Mesothelial cell of epicardium (in vitro differentiated cells): ENCODE measurements around the gene S100A3. TPM values are rescaled to one million over a fixed set of nuclear protein-coding genes. Genes with fewer than 3 reads are reported as not detected.

Source experiments
- DNase-seq, 2 experiments: peaks; one replicate each; pipeline ENCODE4 v3.0.0; 2021; ENCODE audit warnings: low spot score in 2 of 2; ENCODE audit not compliant: unreplicated experiment in 2 of 2
- H3K27ac Mint-ChIP-seq: 2 replicates; pipeline ENCODE4 v1.8.0; 2021; ENCODE audit warnings: mixed read lengths
- H3K27me3 Mint-ChIP-seq: 2 replicates; pipeline ENCODE4 v1.8.0; 2021; ENCODE audit warnings: low read depth, mixed read lengths
- H3K36me3 Mint-ChIP-seq: 2 replicates; pipeline ENCODE4 v1.8.0; 2021; ENCODE audit warnings: mixed read lengths
- H3K4me1 Mint-ChIP-seq: 2 replicates; pipeline ENCODE4 v1.8.0; 2021; ENCODE audit warnings: mixed read lengths
- H3K4me3 Mint-ChIP-seq: 2 replicates; pipeline ENCODE4 v1.8.0; 2021; ENCODE audit warnings: mild to moderate bottlenecking, moderate library complexity, mixed read lengths
- H3K9me3 Mint-ChIP-seq: 2 replicates; pipeline ENCODE4 v1.8.0; 2021; ENCODE audit warnings: mixed read lengths
- CTCF ChIP-seq: fragments of 200-600 bp; sonication (generic); IDR thresholded peaks from one replicate; pipeline ENCODE4 v1.5.0; 2021; ENCODE audit warnings: antibody characterized with exemption; ENCODE audit not compliant: unreplicated experiment
- total RNA-seq: library from RNA; stranded (reverse); gene quantifications from 3 replicates; pipeline ENCODE4 v1.2.1, GENCODE V29; 2021

Gene S100A3
- total RNA-seq, 1 donor from 2014 or later, result not detected

DNA sequence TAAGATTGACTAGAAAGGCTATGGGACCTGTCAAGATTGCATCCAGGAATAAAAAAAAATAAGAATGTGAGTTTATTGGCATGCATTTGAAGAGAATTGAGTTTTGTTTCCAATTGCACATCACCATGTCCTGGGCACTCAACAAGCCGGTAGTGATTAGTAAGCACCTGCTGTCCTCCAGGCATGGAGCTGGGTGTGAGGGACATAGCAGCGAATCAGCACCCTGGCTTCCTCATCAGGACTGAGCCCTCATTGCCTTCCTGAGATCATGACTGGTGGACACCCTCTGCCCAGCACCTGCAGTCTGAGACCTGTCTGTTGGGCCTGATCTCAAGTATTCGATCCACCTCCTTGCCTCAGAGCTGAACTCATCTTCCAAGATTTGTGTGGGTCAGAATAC, 40.0 kb downstream of the S100A3 start:
- Mint-ChIP-seq H3K36me3 (no peaks in the 10 kb centered on the region), H3K9me3 (no peaks in the 10 kb centered on the region), H3K27ac (no peak overlapping the region), H3K4me3 (no peak overlapping the region), H3K4me1 (peaks cover 22% of the 10 kb centered on the region), H3K27me3 (no peaks in the 10 kb centered on the region)
- TF ChIP-seq CTCF, result no peak
- no peak for DNase-seq

DNA sequence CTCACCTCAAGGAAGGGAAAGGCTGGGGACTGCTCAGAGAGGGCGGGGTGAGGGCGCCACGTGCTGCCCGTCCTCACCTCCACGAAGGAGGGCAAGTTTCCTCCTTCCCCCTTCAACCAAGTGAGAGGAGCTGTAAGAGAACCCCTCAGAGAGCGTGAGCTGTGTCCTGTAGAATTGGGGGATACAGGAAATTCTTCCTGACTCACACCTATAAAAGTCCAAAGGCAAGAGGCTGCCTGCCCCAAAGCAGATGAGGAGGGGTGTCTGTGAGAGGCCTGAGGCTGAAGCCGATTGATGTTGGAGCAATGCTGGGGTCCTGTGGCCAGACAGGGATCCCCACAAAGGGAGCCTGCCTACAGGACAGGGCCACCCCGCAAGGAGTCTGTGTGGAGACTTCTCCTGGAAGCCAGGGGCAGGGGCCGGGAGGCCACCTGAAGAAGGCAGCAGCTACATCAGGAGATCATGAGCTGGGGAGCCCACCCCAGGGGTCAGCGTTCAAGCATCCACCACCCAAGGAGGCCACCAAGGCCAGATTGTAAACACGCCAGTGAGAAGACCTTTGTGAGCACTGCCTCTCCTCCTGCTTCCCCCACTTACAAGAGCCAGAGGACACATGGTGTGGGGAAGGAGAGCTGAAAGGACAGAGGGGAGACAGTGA, 41.0 kb downstream of the S100A3 start:
- DNase-seq, result no peak
- H3K4me3 Mint-ChIP-seq, result no peak overlapping the region
- H3K27me3 Mint-ChIP-seq, result no peaks in the 10 kb centered on the region
- no peak overlapping the region for H3K27ac Mint-ChIP-seq
- no peaks in the 10 kb centered on the region for H3K9me3 Mint-ChIP-seq
- H3K4me1 Mint-ChIP-seq, result peaks cover 22% of the 10 kb centered on the region
- H3K36me3 Mint-ChIP-seq, result no peaks in the 10 kb centered on the region
- no peak for TF ChIP-seq CTCF

DNA sequence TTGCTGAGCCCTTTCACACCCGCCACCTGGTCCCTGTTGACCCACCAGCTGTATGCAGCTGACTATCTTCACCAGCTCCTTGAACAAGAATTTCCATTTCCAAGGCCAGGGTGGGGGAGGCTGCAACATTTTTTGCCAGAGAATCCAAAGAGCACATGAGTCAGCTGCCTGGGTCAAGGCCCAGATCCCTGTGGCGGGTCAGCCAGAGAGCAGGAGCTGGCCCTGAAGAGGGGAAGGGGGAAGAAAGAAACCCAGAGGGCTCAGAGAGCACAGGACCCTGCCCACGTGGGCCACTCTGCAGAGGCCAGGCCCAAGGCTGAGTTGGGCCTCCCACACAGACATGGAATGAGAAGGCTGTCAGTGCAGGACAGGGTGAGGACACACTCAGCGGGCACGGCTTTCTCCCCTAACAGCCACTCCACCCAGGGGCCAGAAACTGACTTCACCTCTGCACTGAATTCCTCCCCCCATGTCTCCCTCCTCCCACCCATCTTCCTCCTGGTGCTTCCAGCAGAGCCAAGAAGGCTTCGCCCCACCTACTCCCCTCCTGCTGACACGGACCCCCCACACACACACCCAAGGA, 42.1 kb downstream of the S100A3 start:
- peaks cover 22% of the 10 kb centered on the region for H3K4me1 Mint-ChIP-seq
- H3K27me3 Mint-ChIP-seq, result no peaks in the 10 kb centered on the region
- TF ChIP-seq CTCF, result no peak
- no peak for DNase-seq
- no peaks in the 10 kb centered on the region for H3K36me3 Mint-ChIP-seq
- peak overlapping the region; percentile 87 for H3K27ac Mint-ChIP-seq
- no peak overlapping the region for H3K4me3 Mint-ChIP-seq
- no peaks in the 10 kb centered on the region for H3K9me3 Mint-ChIP-seq

GRCh38 chr1:153506386-153506785, 42.7 kb downstream of the S100A3 start:
- Mint-ChIP-seq H3K4me1 (peaks cover 22% of the 10 kb centered on the region), H3K27me3 (no peaks in the 10 kb centered on the region), H3K4me3 (no peak overlapping the region), H3K9me3 (no peaks in the 10 kb centered on the region), H3K27ac (peak overlapping the region; percentile 87), H3K36me3 (no peaks in the 10 kb centered on the region)
- no peak for TF ChIP-seq CTCF
- no peak for DNase-seq

- no peaks in the 10 kb centered on the region for H3K27me3 Mint-ChIP-seq
- no peaks in the 10 kb centered on the region for H3K36me3 Mint-ChIP-seq
- peaks cover 18% of the 10 kb centered on the region for H3K4me1 Mint-ChIP-seq
- H3K9me3 Mint-ChIP-seq, result no peaks in the 10 kb centered on the region
- DNase-seq, result no peak
- TF ChIP-seq CTCF, result no peak
- no peak overlapping the region for H3K27ac Mint-ChIP-seq
- no peak overlapping the region for H3K4me3 Mint-ChIP-seq
These were observed 43.5 kb downstream of the S100A3 start for GRCh38 chr1:153505576-153505975.
